ENCODE data around the gene LRCH1.

LRCH1 gene

DNA sequence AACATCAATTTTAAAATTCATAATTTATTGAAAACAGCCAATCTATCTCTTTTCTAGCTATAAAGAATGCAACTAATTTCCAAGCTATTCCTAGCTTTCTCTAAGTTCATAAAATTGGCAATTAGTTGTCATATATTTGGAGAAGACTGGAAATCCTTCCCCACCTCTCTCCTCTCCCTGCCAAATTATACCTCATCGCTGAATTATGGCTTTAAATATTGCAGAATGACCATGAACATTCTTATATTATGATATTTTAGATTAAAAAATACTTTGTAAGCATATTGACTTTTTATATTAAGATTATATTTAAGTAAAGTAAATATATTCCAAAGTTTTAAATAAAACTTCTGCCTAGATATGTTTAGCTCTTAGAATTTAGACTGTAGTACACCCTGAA is 185.8 kb downstream of the LRCH1 start:
- no peaks in the 10 kb centered on the region for H3K9me3 ChIP-seq (ENCODE audit: control insufficient read depth in 2 of 2, low read length in 2 of 2)
- H3K9ac ChIP-seq (ENCODE audit: low read length in 2 of 2): no peak overlapping the region
- no peak overlapping the region for H3K4me3 ChIP-seq (ENCODE audit: low read length in 2 of 2)
- H3K27me3 ChIP-seq (ENCODE audit: control insufficient read depth in 1 of 2, insufficient read depth in 2 of 2, low read length in 2 of 2): no peaks in the 10 kb centered on the region
- peaks cover 22 to 30% of the 10 kb centered on the region in 2 donors for H3K36me3 ChIP-seq (ENCODE audit: control insufficient read depth in 2 of 2, insufficient read depth in 2 of 2, low read length in 2 of 2)
- no peak overlapping the region for H3K27ac ChIP-seq (ENCODE audit: low read length)
- no peaks in the 10 kb centered on the region for H3K4me1 ChIP-seq (ENCODE audit: control insufficient read depth, insufficient read depth, low read length)

DNA sequence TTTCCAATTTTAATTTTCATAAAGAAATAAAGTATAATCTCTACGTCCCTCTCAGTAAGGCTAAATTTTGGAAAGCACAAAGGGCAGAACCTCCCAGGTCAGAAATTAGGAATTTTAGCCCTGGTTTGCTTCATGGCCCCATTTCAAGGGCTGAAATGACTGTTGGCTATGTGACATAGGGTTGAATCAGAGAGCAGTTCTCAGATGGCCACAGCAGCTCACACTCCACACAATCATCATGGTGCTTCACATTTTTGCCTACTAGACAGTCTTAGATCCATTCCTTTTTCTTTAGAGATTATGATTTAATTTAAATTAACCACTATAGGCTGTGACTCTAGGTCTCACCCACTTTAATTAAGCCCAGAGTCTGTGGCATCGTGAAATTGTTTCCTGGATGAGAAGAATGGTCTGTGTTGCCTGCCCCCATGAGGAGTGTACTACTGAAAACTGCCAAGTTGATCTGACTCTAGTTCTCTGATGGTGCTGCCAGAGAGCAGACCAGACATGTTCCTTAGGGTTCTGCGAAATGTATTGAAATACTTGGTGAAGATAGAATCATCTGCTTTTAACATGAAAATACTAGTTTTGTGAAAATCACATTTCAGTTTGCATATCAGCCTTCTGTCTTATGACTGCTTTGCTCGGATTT is 186.6 kb downstream of the LRCH1 start:
- Histone ChIP-seq H3K36me3 (ENCODE audit: control insufficient read depth in 2 of 2, insufficient read depth in 2 of 2, low read length in 2 of 2) (peaks cover 22 to 25% of the 10 kb centered on the region in 2 donors), H3K27ac (ENCODE audit: low read length) (no peak overlapping the region), H3K4me3 (ENCODE audit: low read length in 2 of 2) (no peak overlapping the region), H3K9ac (ENCODE audit: low read length in 2 of 2) (no peak overlapping the region), H3K9me3 (ENCODE audit: control insufficient read depth in 2 of 2, low read length in 2 of 2) (no peaks in the 10 kb centered on the region), H3K27me3 (ENCODE audit: control insufficient read depth in 1 of 2, insufficient read depth in 2 of 2, low read length in 2 of 2) (no peaks in the 10 kb centered on the region), H3K4me1 (ENCODE audit: control insufficient read depth, insufficient read depth, low read length) (no peaks in the 10 kb centered on the region)

DNA sequence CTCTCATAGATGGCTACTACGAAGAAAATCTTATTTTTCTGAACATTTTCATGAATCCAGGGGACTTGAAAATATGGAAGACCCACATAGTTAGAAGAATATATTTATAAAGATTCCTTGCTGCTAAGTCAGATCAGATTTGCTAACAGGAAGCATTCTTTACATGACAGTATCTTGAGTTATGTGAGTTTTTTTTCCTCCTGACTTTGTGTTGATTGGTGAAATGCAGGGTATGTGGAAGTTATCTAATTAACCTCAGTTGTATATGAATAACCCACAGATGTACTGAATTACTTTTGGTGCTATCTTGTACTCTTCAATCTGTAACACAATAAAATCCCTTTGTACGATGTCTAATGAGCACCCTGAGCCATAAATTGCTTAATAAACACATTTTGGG is 190.2 kb downstream of the LRCH1 start:
- H3K4me1 ChIP-seq (ENCODE audit: control insufficient read depth, insufficient read depth, low read length): no peaks in the 10 kb centered on the region
- H3K27ac ChIP-seq (ENCODE audit: low read length): no peak overlapping the region
- H3K27me3 ChIP-seq (ENCODE audit: control insufficient read depth in 1 of 2, insufficient read depth in 2 of 2, low read length in 2 of 2): no peaks in the 10 kb centered on the region
- no peak overlapping the region for H3K4me3 ChIP-seq (ENCODE audit: low read length in 2 of 2)
- H3K9me3 ChIP-seq (ENCODE audit: control insufficient read depth in 2 of 2, low read length in 2 of 2): no peaks in the 10 kb centered on the region
- no peak overlapping the region for H3K9ac ChIP-seq (ENCODE audit: low read length in 2 of 2)
- H3K36me3 ChIP-seq (ENCODE audit: control insufficient read depth in 2 of 2, insufficient read depth in 2 of 2, low read length in 2 of 2): peaks cover 21 to 22% of the 10 kb centered on the region in 2 donors

DNA sequence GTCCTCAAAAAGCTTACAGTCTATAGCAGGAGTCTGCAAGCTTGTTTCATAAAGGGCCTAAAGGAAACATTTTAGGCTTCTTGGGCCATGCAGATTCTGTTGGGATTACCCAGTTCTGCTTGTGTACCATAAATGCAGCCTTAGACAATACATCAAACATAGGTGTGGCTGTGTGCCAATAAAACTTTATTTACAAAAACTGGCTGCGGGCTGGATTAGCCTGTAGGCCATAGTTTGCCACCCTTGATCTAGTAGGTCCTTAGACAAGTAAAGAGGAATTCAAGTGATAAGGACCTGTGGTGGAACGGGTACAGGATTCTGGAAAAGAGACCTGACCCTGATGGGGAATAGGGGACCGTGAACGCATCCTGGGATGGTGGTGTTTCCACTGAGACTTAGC is 192.1 kb downstream of the LRCH1 start:
- peaks cover 27 to 30% of the 10 kb centered on the region in 2 donors for H3K36me3 ChIP-seq (ENCODE audit: control insufficient read depth in 2 of 2, insufficient read depth in 2 of 2, low read length in 2 of 2)
- no peak overlapping the region for H3K27ac ChIP-seq (ENCODE audit: low read length)
- H3K9ac ChIP-seq (ENCODE audit: low read length in 2 of 2): no peak overlapping the region

DNA sequence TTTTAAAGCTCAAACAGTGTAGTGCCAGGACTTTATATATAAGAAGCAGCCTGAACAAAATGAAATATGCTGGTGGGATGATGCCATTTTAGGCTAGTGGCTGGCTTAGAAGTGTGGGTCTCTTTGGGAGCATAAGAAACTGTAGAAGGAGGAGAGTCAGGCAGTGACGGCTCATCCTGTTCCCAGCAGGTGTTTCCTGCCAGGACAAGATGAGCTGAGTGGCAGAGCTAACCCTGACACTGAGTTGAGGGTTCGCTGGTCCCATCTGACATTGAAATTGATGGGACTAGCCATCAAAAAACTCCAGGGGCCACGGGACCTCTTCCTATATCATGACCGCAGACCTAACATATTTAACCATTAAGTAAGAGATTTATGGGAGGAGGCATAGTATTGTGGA is 192.7 kb downstream of the LRCH1 start:
- H3K4me1 ChIP-seq (ENCODE audit: control insufficient read depth, insufficient read depth, low read length): no peaks in the 10 kb centered on the region
- no peak overlapping the region for H3K4me3 ChIP-seq (ENCODE audit: low read length in 2 of 2)
- peaks cover 31 to 33% of the 10 kb centered on the region in 2 donors for H3K36me3 ChIP-seq (ENCODE audit: control insufficient read depth in 2 of 2, insufficient read depth in 2 of 2, low read length in 2 of 2)
- H3K27me3 ChIP-seq (ENCODE audit: control insufficient read depth in 1 of 2, insufficient read depth in 2 of 2, low read length in 2 of 2): no peaks in the 10 kb centered on the region
- no peaks in the 10 kb centered on the region for H3K9me3 ChIP-seq (ENCODE audit: control insufficient read depth in 2 of 2, low read length in 2 of 2)
- no peak overlapping the region for H3K9ac ChIP-seq (ENCODE audit: low read length in 2 of 2)
- no peak overlapping the region for H3K27ac ChIP-seq (ENCODE audit: low read length)

More for the DNA sequence above, 192.1 kb downstream of the LRCH1 start:
- Histone ChIP-seq H3K9me3 (ENCODE audit: control insufficient read depth in 2 of 2, low read length in 2 of 2) (no peaks in the 10 kb centered on the region), H3K4me1 (ENCODE audit: control insufficient read depth, insufficient read depth, low read length) (no peaks in the 10 kb centered on the region), H3K27me3 (ENCODE audit: control insufficient read depth in 1 of 2, insufficient read depth in 2 of 2, low read length in 2 of 2) (no peaks in the 10 kb centered on the region), H3K4me3 (ENCODE audit: low read length in 2 of 2) (no peak overlapping the region)

DNA sequence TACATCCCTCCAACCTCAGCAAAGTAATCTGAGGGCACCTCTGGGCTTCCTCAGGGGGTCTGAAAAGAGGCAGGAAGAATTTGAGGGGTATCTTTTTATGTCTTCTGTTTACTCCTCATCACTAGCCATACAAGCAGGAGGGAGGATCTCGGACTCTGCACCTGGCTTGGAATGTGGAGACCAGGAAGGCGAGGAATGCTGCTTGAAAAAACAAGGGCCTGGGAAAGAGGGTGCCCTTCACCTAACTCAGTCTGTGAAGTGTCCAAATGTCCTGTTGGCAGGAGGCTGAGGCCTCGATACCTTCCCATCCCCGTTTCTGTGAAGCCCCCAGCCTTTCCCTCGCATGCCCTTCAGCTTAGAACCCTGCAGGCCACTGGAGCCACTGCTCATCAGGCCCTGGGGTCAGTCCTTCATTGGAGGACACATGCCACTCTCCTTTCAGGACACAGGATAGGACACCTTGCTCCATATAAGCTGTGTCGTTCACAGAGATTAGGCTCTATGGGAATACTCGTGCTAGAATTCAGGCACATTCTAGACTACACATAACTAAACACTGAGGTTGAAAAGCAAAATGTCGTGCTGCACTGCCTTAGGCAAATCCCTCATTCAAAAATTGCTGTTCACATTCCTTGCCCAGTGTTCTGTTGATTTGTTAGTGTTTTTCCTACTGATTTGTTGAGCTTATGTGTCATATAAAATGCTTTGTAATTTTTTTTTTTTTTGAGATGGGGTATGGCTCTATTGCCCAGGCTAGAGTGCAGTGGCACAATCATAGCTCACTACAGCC is 194.3 kb downstream of the LRCH1 start:
- peaks cover 25 to 28% of the 10 kb centered on the region in 2 donors for H3K36me3 ChIP-seq (ENCODE audit: control insufficient read depth in 2 of 2, insufficient read depth in 2 of 2, low read length in 2 of 2)
- no peaks in the 10 kb centered on the region for H3K9me3 ChIP-seq (ENCODE audit: control insufficient read depth in 2 of 2, low read length in 2 of 2)
- no peaks in the 10 kb centered on the region for H3K4me1 ChIP-seq (ENCODE audit: control insufficient read depth, insufficient read depth, low read length)
- no peak overlapping the region for H3K27ac ChIP-seq (ENCODE audit: low read length)
- H3K9ac ChIP-seq (ENCODE audit: low read length in 2 of 2): no peak overlapping the region
- no peaks in the 10 kb centered on the region for H3K27me3 ChIP-seq (ENCODE audit: control insufficient read depth in 1 of 2, insufficient read depth in 2 of 2, low read length in 2 of 2)
- H3K4me3 ChIP-seq (ENCODE audit: low read length in 2 of 2): no peak overlapping the region

DNA sequence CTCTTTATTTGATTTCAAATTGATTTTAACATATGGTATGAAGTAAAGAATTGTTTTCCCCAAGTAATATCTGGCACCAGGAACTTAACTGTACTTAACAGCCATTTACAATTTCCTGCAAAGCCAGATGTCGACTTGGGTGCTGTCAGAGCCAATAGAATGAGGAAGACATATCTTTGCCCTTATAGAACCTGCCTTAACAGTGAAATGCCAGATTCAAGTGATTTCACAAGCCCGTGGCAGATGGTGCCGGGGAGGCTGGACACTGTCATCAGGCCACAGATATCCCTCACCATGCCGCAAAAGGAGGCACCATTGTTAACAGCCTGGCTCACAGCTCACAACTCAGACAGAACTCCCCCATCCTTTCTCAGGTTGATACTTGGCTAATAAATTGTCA is 195.3 kb downstream of the LRCH1 start:
- H3K27me3 ChIP-seq (ENCODE audit: control insufficient read depth in 1 of 2, insufficient read depth in 2 of 2, low read length in 2 of 2): no peaks in the 10 kb centered on the region
- H3K9ac ChIP-seq (ENCODE audit: low read length in 2 of 2): no peak overlapping the region
- no peaks in the 10 kb centered on the region for H3K4me1 ChIP-seq (ENCODE audit: control insufficient read depth, insufficient read depth, low read length)
- no peaks in the 10 kb centered on the region for H3K9me3 ChIP-seq (ENCODE audit: control insufficient read depth in 2 of 2, low read length in 2 of 2)
- no peak overlapping the region for H3K27ac ChIP-seq (ENCODE audit: low read length)
- peaks cover 24 to 26% of the 10 kb centered on the region in 2 donors for H3K36me3 ChIP-seq (ENCODE audit: control insufficient read depth in 2 of 2, insufficient read depth in 2 of 2, low read length in 2 of 2)
- no peak overlapping the region for H3K4me3 ChIP-seq (ENCODE audit: low read length in 2 of 2)

DNA sequence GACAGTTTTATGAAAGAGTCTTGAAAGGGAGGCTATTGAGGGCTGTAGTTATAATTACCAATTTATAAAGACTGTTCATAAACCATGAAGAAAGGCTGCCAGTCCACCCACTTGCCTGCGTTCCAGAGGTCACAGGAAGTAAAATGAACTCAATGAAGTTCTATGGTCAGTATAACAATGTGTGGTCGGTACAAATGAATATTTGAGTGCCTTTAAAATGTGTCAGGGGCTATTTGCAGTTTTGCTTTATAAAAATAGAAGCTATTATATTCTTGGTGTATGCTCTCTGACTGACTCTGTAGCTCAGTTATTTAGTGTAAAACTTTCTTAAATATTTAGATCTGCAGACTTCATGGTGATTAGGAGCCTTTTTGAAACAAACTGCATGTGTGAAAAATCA is 197.0 kb downstream of the LRCH1 start:
- Histone ChIP-seq H3K36me3 (ENCODE audit: control insufficient read depth in 2 of 2, insufficient read depth in 2 of 2, low read length in 2 of 2) (peaks cover 24 to 26% of the 10 kb centered on the region in 2 donors), H3K27ac (ENCODE audit: low read length) (no peak overlapping the region)

DNA sequence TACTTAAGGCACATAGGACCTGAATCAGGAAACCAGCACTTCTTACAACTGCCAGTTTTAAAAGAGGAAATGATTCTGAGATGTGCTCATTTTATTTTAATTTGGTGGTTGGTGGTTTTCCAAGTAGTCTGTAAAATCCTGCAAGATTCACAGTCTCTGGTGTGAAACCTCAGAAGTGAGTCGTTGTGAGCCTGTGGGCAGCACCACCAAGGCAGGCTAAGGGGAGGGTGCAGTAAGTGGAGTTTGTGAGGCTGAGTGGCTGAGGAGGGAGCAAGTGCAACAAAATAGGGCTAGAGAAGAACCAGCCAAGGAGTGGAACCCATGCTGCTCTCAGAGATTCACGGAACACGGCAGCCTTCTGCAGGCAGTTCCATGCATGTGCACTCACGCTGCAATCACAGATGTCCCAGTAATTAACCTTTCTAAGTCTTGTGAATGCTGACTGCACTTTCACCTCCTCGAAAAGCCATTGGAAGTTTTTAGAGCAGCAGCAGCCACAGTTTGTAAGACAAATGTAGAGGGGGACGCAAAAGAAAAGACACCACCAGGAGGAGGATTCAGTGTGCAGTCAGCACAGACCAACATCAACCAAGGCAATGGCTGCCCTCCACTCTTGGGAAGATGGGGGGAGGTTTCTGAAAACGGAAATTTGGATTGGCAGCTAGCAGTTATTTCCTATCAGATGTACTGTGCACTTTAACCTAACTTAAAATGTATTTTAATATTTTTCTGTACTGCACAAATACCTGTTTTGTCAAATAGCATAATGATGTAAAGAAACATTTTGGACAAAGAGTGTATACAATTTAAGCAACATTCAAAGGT is 199.1 kb downstream of the LRCH1 start:
- Histone ChIP-seq H3K36me3 (ENCODE audit: control insufficient read depth in 2 of 2, insufficient read depth in 2 of 2, low read length in 2 of 2) (peaks cover 18% of the 10 kb centered on the region in 2 donors), H3K27me3 (ENCODE audit: control insufficient read depth in 1 of 2, insufficient read depth in 2 of 2, low read length in 2 of 2) (no peaks in the 10 kb centered on the region), H3K27ac (ENCODE audit: low read length) (no peak overlapping the region), H3K9me3 (ENCODE audit: control insufficient read depth in 2 of 2, low read length in 2 of 2) (no peaks in the 10 kb centered on the region), H3K4me1 (ENCODE audit: control insufficient read depth, insufficient read depth, low read length) (no peaks in the 10 kb centered on the region), H3K4me3 (ENCODE audit: low read length in 2 of 2) (no peak overlapping the region), H3K9ac (ENCODE audit: low read length in 2 of 2) (no peak overlapping the region)

More for the DNA sequence above, 197.0 kb downstream of the LRCH1 start:
- Histone ChIP-seq H3K4me3 (ENCODE audit: low read length in 2 of 2) (no peak overlapping the region), H3K9me3 (ENCODE audit: control insufficient read depth in 2 of 2, low read length in 2 of 2) (no peaks in the 10 kb centered on the region), H3K4me1 (ENCODE audit: control insufficient read depth, insufficient read depth, low read length) (no peaks in the 10 kb centered on the region), H3K27me3 (ENCODE audit: control insufficient read depth in 1 of 2, insufficient read depth in 2 of 2, low read length in 2 of 2) (no peaks in the 10 kb centered on the region), H3K9ac (ENCODE audit: low read length in 2 of 2) (no peak overlapping the region)

DNA sequence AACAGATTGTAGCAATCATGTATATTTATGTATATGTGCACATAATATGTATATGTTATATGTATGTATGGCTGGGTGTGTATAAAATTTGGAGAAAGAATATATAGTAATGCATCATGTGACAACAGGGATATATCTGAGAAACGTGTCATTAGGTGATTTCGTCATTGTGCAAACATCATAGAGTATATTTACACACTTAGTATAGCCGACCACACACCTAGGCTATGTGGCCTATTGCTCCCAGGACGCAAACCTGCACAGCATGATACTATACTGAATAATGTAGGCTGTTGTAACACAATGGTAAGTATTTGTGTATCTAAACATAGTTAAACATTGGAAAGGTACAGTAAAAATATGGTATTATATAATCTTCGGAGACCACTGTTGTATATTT is 200.2 kb downstream of the LRCH1 start:
- Histone ChIP-seq H3K9me3 (ENCODE audit: control insufficient read depth in 2 of 2, low read length in 2 of 2) (no peaks in the 10 kb centered on the region), H3K4me3 (ENCODE audit: low read length in 2 of 2) (no peak overlapping the region), H3K27me3 (ENCODE audit: control insufficient read depth in 1 of 2, insufficient read depth in 2 of 2, low read length in 2 of 2) (no peaks in the 10 kb centered on the region), H3K9ac (ENCODE audit: low read length in 2 of 2) (no peak overlapping the region), H3K36me3 (ENCODE audit: control insufficient read depth in 2 of 2, insufficient read depth in 2 of 2, low read length in 2 of 2) (peaks cover 14 to 18% of the 10 kb centered on the region in 2 donors), H3K27ac (ENCODE audit: low read length) (no peak overlapping the region), H3K4me1 (ENCODE audit: control insufficient read depth, insufficient read depth, low read length) (no peaks in the 10 kb centered on the region)

Data from stomach smooth muscle (tissue), 2 donors.